Activated CD4-positive, alpha-beta T cell treated with anti-CD3 and anti-CD28 coated beads for 4 hours (primary cell): Measurements from ENCODE around the gene SLC5A4.
"Not testable (repeated sequence)": the region's sequence is repeated elsewhere in the genome, so short reads cannot be mapped to it uniquely, and the experiment has no call there.

Experiments
- DNase-seq, 2 donors: peaks; one replicate each; pipeline ENCODE4 v3.0.0-alpha.2; 2020

The SLC5A4 gene

GRCh38 chr22:32199341-32199740 lies 55.8 kb downstream of the SLC5A4 start:
- DNase-seq: no peak

- DNase-seq: not testable (repeated sequence)
Observed at GRCh38 chr22:32197553-32198226, 57.5 kb downstream of the SLC5A4 start.

GRCh38 chr22:32195900-32196299 lies 59.2 kb downstream of the SLC5A4 start:
- not testable (repeated sequence) for DNase-seq

- DNase-seq: not testable (repeated sequence)
Observed at GRCh38 chr22:32193346-32193745, 61.8 kb downstream of the SLC5A4 start.

- DNase-seq: not testable (repeated sequence)
Observed at GRCh38 chr22:32191021-32191420, 64.1 kb downstream of the SLC5A4 start.

- DNase-seq: no peak
Observed at GRCh38 chr22:32185821-32186220, 69.3 kb downstream of the SLC5A4 start.

GRCh38 chr22:32183625-32184024 lies 71.5 kb downstream of the SLC5A4 start:
- DNase-seq: no peak

- no peak for DNase-seq
Observed at GRCh38 chr22:32181043-32181442, 74.1 kb downstream of the SLC5A4 start.

- no peak for DNase-seq
Observed at GRCh38 chr22:32177221-32177765, 77.9 kb downstream of the SLC5A4 start.

GRCh38 chr22:32175683-32176644 lies 79.2 kb downstream of the SLC5A4 start:
- DNase-seq: no peak

- no peak for DNase-seq
Observed at GRCh38 chr22:32175115-32175514, 80.0 kb downstream of the SLC5A4 start.
